Vagina (tissue), 2 donors: ENCODE results near the gene ZNF418.

Experiments used
- POLR2A ChIP-seq, 2 donors: fragments of 450-650 bp; IDR thresholded peaks; one replicate each; pipeline ENCODE4 v1.6.1; 2017; ENCODE audit warnings: antibody characterized with exemption in 2 of 2, mild to moderate bottlenecking in 2 of 2, moderate library complexity in 2 of 2
- POLR2AphosphoS5 ChIP-seq, 2 donors: sonication (generic); formaldehyde crosslinking; IDR thresholded peaks; one replicate each; pipeline ENCODE4 v1.9.0; 2017; ENCODE audit warnings: antibody characterized with exemption in 2 of 2, mild to moderate bottlenecking in 2 of 2, low read depth in 1 of 2; ENCODE audit not compliant: insufficient read depth in 1 of 2
- TF ChIP-seq, protein P1 (sequence below), 3 experiments: fragments of 450-650 bp in 2 of 3; fragments of 200-600 bp in 1 of 3; sonication (generic) in 1 of 3; IDR thresholded peaks; one replicate each; pipeline ENCODE4 v1.5.1; 2017 to 2019; ENCODE audit warnings: antibody characterized with exemption in 3 of 3, mild to moderate bottlenecking in 2 of 3, moderate library complexity in 2 of 3

DNA sequence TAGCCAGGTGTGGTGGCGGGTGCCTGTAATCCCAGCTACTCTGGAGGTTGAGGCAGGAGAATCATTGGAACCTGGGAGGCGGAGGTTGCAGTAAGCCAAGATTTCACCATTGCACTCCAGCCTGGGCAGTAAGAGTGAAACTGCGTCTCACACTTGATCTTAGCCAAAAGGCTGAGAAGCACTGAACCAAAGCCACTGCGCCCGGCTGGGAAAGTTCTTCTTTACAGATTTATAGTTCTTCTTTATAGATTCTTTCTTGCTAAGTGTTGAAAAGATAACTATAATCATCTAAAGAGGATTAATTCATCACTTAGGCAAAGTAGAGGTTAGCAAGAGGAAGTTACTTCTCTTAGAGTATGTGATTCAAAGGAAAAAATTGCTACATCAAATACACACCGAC, 29.9 kb downstream of the ZNF418 start:
- TF ChIP-seq, protein P1, sequence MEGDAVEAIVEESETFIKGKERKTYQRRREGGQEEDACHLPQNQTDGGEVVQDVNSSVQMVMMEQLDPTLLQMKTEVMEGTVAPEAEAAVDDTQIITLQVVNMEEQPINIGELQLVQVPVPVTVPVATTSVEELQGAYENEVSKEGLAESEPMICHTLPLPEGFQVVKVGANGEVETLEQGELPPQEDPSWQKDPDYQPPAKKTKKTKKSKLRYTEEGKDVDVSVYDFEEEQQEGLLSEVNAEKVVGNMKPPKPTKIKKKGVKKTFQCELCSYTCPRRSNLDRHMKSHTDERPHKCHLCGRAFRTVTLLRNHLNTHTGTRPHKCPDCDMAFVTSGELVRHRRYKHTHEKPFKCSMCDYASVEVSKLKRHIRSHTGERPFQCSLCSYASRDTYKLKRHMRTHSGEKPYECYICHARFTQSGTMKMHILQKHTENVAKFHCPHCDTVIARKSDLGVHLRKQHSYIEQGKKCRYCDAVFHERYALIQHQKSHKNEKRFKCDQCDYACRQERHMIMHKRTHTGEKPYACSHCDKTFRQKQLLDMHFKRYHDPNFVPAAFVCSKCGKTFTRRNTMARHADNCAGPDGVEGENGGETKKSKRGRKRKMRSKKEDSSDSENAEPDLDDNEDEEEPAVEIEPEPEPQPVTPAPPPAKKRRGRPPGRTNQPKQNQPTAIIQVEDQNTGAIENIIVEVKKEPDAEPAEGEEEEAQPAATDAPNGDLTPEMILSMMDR (IDR thresholded peaks at IDR 0.05), result no peak
- no peak for TF ChIP-seq POLR2A (IDR thresholded peaks at IDR 0.05)
- TF ChIP-seq POLR2AphosphoS5 (IDR thresholded peaks at IDR 0.05; ENCODE audit: insufficient read depth in 1 of 2, low read depth in 1 of 2), result no peak
